Kidney epithelial cell (primary cell): ENCODE data around the gene ARCN1. TPM values are rescaled to one million over a fixed set of nuclear protein-coding genes. Genes with fewer than 3 reads are reported as not detected.
"Not testable (repeated sequence)": the region's sequence is repeated elsewhere in the genome, so short reads cannot be mapped to it uniquely, and the experiment has no call there.

Source experiments
- DNase-seq: peaks from one replicate; pipeline ENCODE4 v3.0.0-alpha.2; 2010; ENCODE audit warnings: low read depth
- H3K27me3 ChIP-seq: 2 replicates; pipeline ENCODE4 v1.6.0; 2011; ENCODE audit warnings: low read length; ENCODE audit not compliant: control insufficient read depth, insufficient read depth
- H3K36me3 ChIP-seq: 2 replicates; pipeline ENCODE4 v1.5.1; 2011; ENCODE audit warnings: low read length; ENCODE audit not compliant: control insufficient read depth, insufficient read depth
- H3K4me3 ChIP-seq: 2 replicates; pipeline ENCODE4 v1.5.1; 2011; ENCODE audit warnings: low read depth, mild to moderate bottlenecking, control low read depth, low read length
- total RNA-seq: library from RNA; depleted of rRNA; stranded (reverse); fragments of >200 nt; gene quantifications from 2 replicates; pipeline ENCODE4 v1.2.3, GENCODE V29; 2015
- TF ChIP-seq, protein P1 (sequence below): IDR thresholded peaks from 2 replicates; pipeline ENCODE4 v1.5.1; 2011; ENCODE audit warnings: mild to moderate bottlenecking, moderate library complexity, low read length, control low read depth, inconsistent platforms; ENCODE audit not compliant: insufficient read depth, poor library complexity, severe bottlenecking

The ARCN1 gene
- total RNA-seq, 1 donor from 2014 or later = 122 TPM

DNA sequence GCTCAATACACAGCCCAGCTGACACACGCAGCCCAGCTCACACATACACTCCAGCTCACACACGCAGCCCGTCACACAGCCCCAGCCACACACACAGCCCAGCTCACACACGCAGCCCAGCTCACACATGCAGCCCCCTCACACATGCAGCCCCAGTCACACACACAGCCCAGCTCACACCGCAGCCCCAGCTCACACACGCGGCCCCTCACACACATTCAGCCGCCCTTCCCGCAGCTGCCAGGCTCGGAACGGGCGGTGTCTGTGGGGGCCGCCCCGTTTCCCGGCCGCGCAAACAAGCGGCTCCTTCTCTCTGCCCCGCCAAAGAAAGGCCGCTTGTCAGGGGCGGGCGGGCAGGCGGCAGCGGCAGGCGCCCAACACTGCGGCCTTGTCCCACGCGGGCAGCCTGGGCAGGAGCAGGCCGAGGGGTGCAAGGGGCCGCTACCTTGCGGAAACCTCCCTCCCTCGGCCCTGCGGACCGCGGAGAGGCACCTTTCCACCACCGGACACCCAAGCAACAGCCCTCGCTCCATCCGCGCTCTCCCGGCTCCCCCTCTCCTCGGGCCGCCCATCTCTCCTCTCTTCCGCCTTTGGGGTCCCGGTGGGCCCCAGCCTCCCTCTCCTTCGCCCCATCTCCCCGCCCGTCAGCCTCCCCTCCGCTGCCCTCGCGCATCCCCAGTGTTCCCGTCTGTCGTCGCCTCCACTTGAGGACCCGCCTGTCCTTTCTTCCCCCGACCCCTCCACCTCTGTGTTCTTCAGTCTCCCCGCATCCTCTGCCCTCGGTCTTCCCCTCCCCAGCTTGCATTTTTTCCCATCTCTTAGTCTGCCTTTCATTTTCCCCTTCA is 37.4 kb downstream of the ARCN1 start:
- H3K36me3 ChIP-seq = peaks cover 7% of the 10 kb centered on the region
- DNase-seq = no peak
- H3K27me3 ChIP-seq = no peaks in the 10 kb centered on the region
- TF ChIP-seq, protein P1, sequence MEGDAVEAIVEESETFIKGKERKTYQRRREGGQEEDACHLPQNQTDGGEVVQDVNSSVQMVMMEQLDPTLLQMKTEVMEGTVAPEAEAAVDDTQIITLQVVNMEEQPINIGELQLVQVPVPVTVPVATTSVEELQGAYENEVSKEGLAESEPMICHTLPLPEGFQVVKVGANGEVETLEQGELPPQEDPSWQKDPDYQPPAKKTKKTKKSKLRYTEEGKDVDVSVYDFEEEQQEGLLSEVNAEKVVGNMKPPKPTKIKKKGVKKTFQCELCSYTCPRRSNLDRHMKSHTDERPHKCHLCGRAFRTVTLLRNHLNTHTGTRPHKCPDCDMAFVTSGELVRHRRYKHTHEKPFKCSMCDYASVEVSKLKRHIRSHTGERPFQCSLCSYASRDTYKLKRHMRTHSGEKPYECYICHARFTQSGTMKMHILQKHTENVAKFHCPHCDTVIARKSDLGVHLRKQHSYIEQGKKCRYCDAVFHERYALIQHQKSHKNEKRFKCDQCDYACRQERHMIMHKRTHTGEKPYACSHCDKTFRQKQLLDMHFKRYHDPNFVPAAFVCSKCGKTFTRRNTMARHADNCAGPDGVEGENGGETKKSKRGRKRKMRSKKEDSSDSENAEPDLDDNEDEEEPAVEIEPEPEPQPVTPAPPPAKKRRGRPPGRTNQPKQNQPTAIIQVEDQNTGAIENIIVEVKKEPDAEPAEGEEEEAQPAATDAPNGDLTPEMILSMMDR = no peak
- H3K4me3 ChIP-seq = peak overlapping the region; percentile 64

DNA sequence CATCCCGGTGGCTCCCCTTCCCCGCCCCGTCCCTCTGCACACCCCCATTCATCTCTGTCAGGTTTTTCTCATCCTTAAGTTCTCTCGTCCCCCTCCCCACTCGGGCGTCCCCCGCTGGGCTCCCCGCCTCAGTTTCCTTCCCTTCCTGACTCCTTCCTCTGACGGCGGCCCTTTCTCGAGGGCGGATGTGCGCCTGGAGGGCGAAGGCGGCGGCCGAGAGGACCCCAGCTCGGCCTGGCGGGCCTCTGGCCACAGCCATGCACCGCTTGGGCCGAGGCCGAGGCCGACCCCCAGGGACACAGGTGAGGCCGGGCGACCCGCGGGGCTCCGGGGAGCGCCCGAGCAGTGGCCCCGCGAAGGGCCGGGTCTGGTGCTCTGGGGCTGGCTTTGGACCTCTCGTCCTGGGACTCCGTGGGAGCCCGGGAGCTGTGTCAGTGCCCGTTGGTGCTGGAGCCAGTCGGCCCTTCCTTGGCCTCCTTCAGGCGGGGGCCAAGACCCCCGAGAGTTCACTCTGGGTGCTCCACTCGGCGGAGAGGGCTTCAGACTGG is 38.1 kb downstream of the ARCN1 start:
- peak overlapping the region; percentile 64 for H3K4me3 ChIP-seq
- TF ChIP-seq, protein P1 = no peak
- H3K27me3 ChIP-seq = no peaks in the 10 kb centered on the region
- no peak for DNase-seq
- H3K36me3 ChIP-seq = peaks cover 7% of the 10 kb centered on the region

DNA sequence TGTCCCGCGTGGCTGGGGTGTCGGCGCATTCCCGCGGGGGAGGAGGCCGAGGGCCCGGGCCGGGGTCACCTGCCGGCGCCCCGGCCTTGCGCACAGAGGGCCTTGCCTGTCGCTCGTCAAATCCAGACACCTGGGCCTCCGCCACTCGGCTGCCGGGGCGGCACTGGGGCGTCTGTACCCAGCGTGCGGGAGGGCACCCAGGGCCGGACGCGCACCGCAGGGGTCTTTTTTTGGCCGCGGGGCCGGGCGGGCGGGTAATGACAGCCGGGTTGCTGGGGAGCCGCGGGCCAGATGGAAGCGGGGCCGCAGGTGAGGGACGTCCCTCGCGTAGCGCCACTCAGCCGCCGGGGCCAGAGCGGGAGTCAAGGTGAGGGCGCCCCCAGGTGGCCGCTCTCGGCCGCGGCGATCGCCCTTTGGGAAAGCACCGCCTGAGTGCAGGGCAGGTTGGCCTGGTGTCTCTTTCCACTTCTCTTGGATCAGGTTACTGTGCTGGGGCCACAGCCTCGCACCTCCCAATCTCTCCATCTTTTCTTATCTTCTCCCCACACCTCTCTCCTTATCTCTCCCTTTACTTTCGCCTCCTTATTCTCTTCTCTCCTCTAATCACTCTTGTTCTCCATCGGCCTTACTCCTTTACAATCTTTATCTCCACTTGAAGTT is 38.7 kb downstream of the ARCN1 start:
- Histone ChIP-seq H3K36me3 (peaks cover 7% of the 10 kb centered on the region), H3K27me3 (no peaks in the 10 kb centered on the region), H3K4me3 (peak overlapping the region; percentile 64)
- TF ChIP-seq, protein P1 = peak; percentile 87
- DNase-seq = no peak

- not testable (repeated sequence) for H3K27me3 ChIP-seq, H3K4me3 ChIP-seq, DNase-seq, H3K36me3 ChIP-seq
Observed at GRCh38 chr11:118611433-118611795, 39.2 kb downstream of the ARCN1 start.

- peaks cover 10% of the 10 kb centered on the region for H3K36me3 ChIP-seq
- H3K27me3 ChIP-seq = no peaks in the 10 kb centered on the region
- TF ChIP-seq, protein P1 = no peak
- DNase-seq = no peak
- no peak overlapping the region for H3K4me3 ChIP-seq
Observed at GRCh38 chr11:118612378-118612777, 40.2 kb downstream of the ARCN1 start.

GRCh38 chr11:118614511-118614910 is 42.3 kb downstream of the ARCN1 start:
- H3K4me3 ChIP-seq = no peak overlapping the region
- DNase-seq = no peak
- peaks cover 10% of the 10 kb centered on the region for H3K36me3 ChIP-seq
- TF ChIP-seq, protein P1 = no peak
- H3K27me3 ChIP-seq = no peaks in the 10 kb centered on the region
